K562 (cell line): ENCODE measurements around the gene SPDYE4. TPM values are rescaled to one million over a fixed set of nuclear protein-coding genes. Genes with fewer than 3 reads are reported as not detected.

ENCODE experiments used
- ATAC-seq: fragments of 200-7000 bp; cut with Tn5 transposase; 3 replicates; pipeline ENCODE4 v1.9.1; 2020; ENCODE audit warnings: moderate library complexity
- BruUV-seq: library from RNA; stranded (reverse); fragments of 400-500 nt; replicated peaks from 2 replicates; lab custom pipeline; 2021; lab: Mats Ljungman, UMichigan
- CTCF ChIA-PET: fragments of 300-600 bp; formaldehyde crosslinking; extraction: SDS; loops from one replicate; lab custom pipeline; 2021; ENCODE audit warnings: low intra/inter-chr PET ratio; lab: Yijun Ruan, JAX
- POLR2A ChIA-PET: fragments of 300-600, 350-650 bp; sonication (Branson Sonifier 250); formaldehyde crosslinking; extraction: SDS; loops from one replicate; lab custom pipeline; 2021; ENCODE audit warnings: antibody characterized with exemption, inconsistent platforms; lab: Yijun Ruan, JAX
- DNase-seq, 4 experiments: peaks; one replicate each; pipeline versions ENCODE4 v3.0.0 to v3.0.0-alpha.2; 2011 to 2018; ENCODE audit warnings: low spot score in 3 of 4, mixed read lengths in 3 of 4; ENCODE audit errors: extremely low read depth in 1 of 4
- FAIRE-seq: peaks from 2 replicates; lab custom pipeline; 2011; peaks lifted over from hg19 to GRCh38; lab: Jason Lieb, UNC
- H2AFZ ChIP-seq: 2 replicates; pipeline ENCODE4 v1.6.0; 2011; ENCODE audit warnings: low read depth, low read length, control low read depth, inconsistent platforms
- H3K27ac ChIP-seq: fragments of 200-600 bp; 3 replicates; pipeline ENCODE4 v1.8.0; 2011; ENCODE audit warnings: low read depth, mild to moderate bottlenecking, control low read depth, inconsistent platforms, low read length, moderate library complexity, mixed read lengths; ENCODE audit errors: extremely low read depth
- H3K27me3 ChIP-seq, 2 experiments: fragments of 300-600 bp in 1 of 2; 2 replicates in 1 of 2; 3 replicates in 1 of 2; pipeline versions ENCODE4 v1.6.0 to v1.8.0; 2011; ENCODE audit warnings: inconsistent platforms in 2 of 2, low read length in 2 of 2, mild to moderate bottlenecking in 1 of 2, mixed read lengths in 1 of 2, moderate library complexity in 1 of 2; ENCODE audit not compliant: control insufficient read depth in 2 of 2, insufficient read depth in 2 of 2
- H3K36me3 ChIP-seq: fragments of 300-600 bp; 3 replicates; pipeline ENCODE4 v1.8.0; 2011; ENCODE audit warnings: mild to moderate bottlenecking, low read length, inconsistent platforms; ENCODE audit not compliant: control insufficient read depth, insufficient read depth
- H3K4me1 ChIP-seq, 2 experiments: fragments of 200-600 bp in 1 of 2; replicated peaks in 1 of 2; 2 replicates in 1 of 2; 3 replicates in 1 of 2; pipeline versions ENCODE4 v1.5.1 to v1.8.0; 2011; ENCODE audit warnings: inconsistent platforms in 2 of 2, low read length in 2 of 2, mild to moderate bottlenecking in 1 of 2, mixed read lengths in 1 of 2, moderate library complexity in 1 of 2; ENCODE audit not compliant: control insufficient read depth in 2 of 2, insufficient read depth in 2 of 2
- H3K4me2 ChIP-seq: 2 replicates; pipeline ENCODE4 v1.6.1; 2011; ENCODE audit warnings: low read length, control low read depth, inconsistent platforms, mixed read lengths; ENCODE audit not compliant: insufficient read depth
- H3K4me3 ChIP-seq: fragments of 200-600 bp; sonication (generic), shearing (Covaris generic); 2 replicates; pipeline ENCODE4 v1.5.1; 2016; ENCODE audit warnings: control low read depth, inconsistent platforms
- H3K79me2 ChIP-seq: fragments of 200-600 bp; 3 replicates; pipeline ENCODE4 v1.8.0; 2011; ENCODE audit warnings: low read length, inconsistent platforms; ENCODE audit not compliant: control insufficient read depth, insufficient read depth
- H3K9ac ChIP-seq, 2 experiments: 2 replicates each; pipeline versions ENCODE4 v1.6.0 to v1.6.1; 2011; ENCODE audit warnings: low read depth in 2 of 2, low read length in 2 of 2, control low read depth in 1 of 2, inconsistent platforms in 1 of 2, mild to moderate bottlenecking in 1 of 2, mixed read lengths in 1 of 2; ENCODE audit not compliant: insufficient read depth in 1 of 2
- H3K9me1 ChIP-seq: one replicate; pipeline ENCODE4 v1.6.0; 2011; ENCODE audit warnings: inconsistent platforms, mild to moderate bottlenecking, low read length, moderate library complexity; ENCODE audit not compliant: control insufficient read depth, insufficient read depth
- H3K9me3 ChIP-seq: replicated peaks from 2 replicates; pipeline ENCODE4 v1.5.1; 2011; ENCODE audit warnings: low read depth, low read length, inconsistent platforms; ENCODE audit not compliant: control insufficient read depth, insufficient read depth
- H4K20me1 ChIP-seq: replicated peaks from 2 replicates; pipeline ENCODE4 v1.6.1; 2011; ENCODE audit warnings: low read length, inconsistent platforms, mixed read lengths; ENCODE audit not compliant: control insufficient read depth, insufficient read depth
- BRF1 ChIP-seq: IDR thresholded peaks from 3 replicates; pipeline ENCODE4 v1.6.1; 2011; ENCODE audit warnings: borderline replicate concordance, mild to moderate bottlenecking; ENCODE audit not compliant: insufficient read length; ENCODE audit errors: extremely low read depth
- HMG20A ChIP-seq: fragments of 450-650 bp; formaldehyde crosslinking; conservative IDR thresholded peaks from 2 replicates; pipeline ENCODE4 v1.4.0; 2020; ENCODE audit warnings: mild to moderate bottlenecking, mixed read lengths
- JUN ChIP-seq, 2 experiments: sonication (generic) in 1 of 2; formaldehyde crosslinking in 1 of 2; IDR thresholded peaks; 2 replicates each; pipeline versions ENCODE4 v1.6.1 to v1.8.0; 2012 to 2022; ENCODE audit warnings: borderline replicate concordance in 2 of 2, mild to moderate bottlenecking in 2 of 2, improper control_type of control experiment in 1 of 2, low read depth in 1 of 2, low read length in 1 of 2, missing genetic modification reagents in 1 of 2
- MED1 ChIP-seq: sonication (generic); formaldehyde crosslinking; IDR thresholded peaks from 2 replicates; pipeline ENCODE4 v1.8.1; 2023; ENCODE audit warnings: missing genetic modification reagents, borderline replicate concordance
- NFE2 ChIP-seq: IDR thresholded peaks from 2 replicates; pipeline ENCODE4 v1.6.1; 2014; ENCODE audit warnings: antibody characterized with exemption, low read depth
- NFE2L1 ChIP-seq: fragments of 450-650 bp; IDR thresholded peaks from 2 replicates; pipeline ENCODE4 v1.6.1; 2016; ENCODE audit warnings: missing genetic modification characterization, low read depth, mild to moderate bottlenecking, missing compliant biosample characterization, moderate library complexity, borderline replicate concordance
- SRSF9 ChIP-seq: fragments of 200-400 bp; formaldehyde crosslinking; IDR thresholded peaks from 2 replicates; pipeline ENCODE4 v1.6.1; 2017; ENCODE audit warnings: low read depth, low read length, borderline replicate concordance
- TFAM ChIP-seq: fragments of 250-450 bp; sonication (Bioruptor Pico); conservative IDR thresholded peaks from 2 replicates; pipeline ENCODE4 v1.5.0; 2021; ENCODE audit warnings: mild to moderate bottlenecking, moderate library complexity
- ZNF263 ChIP-seq: sonication (generic); formaldehyde crosslinking; IDR thresholded peaks from 2 replicates; pipeline ENCODE4 v1.8.0; 2022; ENCODE audit warnings: mild to moderate bottlenecking, missing genetic modification reagents, borderline replicate concordance
- ZNF445 ChIP-seq: fragments of 250-450 bp; sonication (Bioruptor Pico); IDR thresholded peaks from 2 replicates; pipeline ENCODE4 v1.4.0; 2020; ENCODE audit warnings: low read depth, mild to moderate bottlenecking, moderate library complexity
- ZNF699 ChIP-seq: fragments of 250-450 bp; sonication (Bioruptor Pico); IDR thresholded peaks from 2 replicates; pipeline ENCODE4 v1.8.0; 2021; ENCODE audit warnings: mild to moderate bottlenecking, moderate library complexity; ENCODE audit not compliant: insufficient replicate concordance
- WGBS: fragments of 100-300 bp; shearing (Covaris generic); methylation state at CpG from one replicate; pipeline ENCODE4 v1.1.6; 2016; ENCODE audit warnings: low coverage, mixed read lengths; ENCODE audit not compliant: insufficient coverage; ENCODE audit errors: missing lambda C conversion rate; 5-methylcytosine and 5-hydroxymethylcytosine counted together
- in situ Hi-C: fragments of 300-500 bp; cut with MboI; formaldehyde crosslinking; loops from 4 replicates; pipeline ENCODE4 v1.15.0; 2018; ENCODE audit warnings: inconsistent platforms, mixed read lengths
- intact Hi-C: fragments of 100-400 bp; cut with micrococcal nuclease; formaldehyde crosslinking; loops from 2 replicates; pipeline ENCODE4 v1.14.2; 2022
- polyA plus RNA-seq, 8 experiments: library from polyadenylated mRNA; depleted of rRNA in 4 of 8; stranded (reverse) in 5 of 8; unstranded in 3 of 8; fragments of >200 nt; fragmentation: Nextera tagmentation in 2 of 8; fragmentation: Illumina TruSeq in 1 of 8; extraction: Ambion mirVana in 2 of 8; extraction: Trizol in 1 of 8; gene quantifications; 2 replicates each; pipeline versions ENCODE4 v1.2.1 to v1.2.3, GENCODE V29; 2011 to 2014; ENCODE audit warnings: inconsistent platforms in 1 of 8, missing spikeins in 1 of 8
- total RNA-seq, 7 experiments: library from RNA; depleted of rRNA in 6 of 7; stranded (reverse); fragments of >200 nt in 6 of 7; fragmentation: Illumina TruSeq in 2 of 7; extraction: Trizol in 2 of 7; gene quantifications; 2 replicates each; pipeline versions ENCODE4 v1.2.1 to v1.2.3, GENCODE V29; 2011 to 2021; ENCODE audit warnings: low replicate concordance in 1 of 7
- TF ChIP-seq, protein P1 (sequence below): fragments of 250-450 bp; sonication (Bioruptor Pico); IDR thresholded peaks from 2 replicates; pipeline ENCODE4 v1.5.0; 2021
- TF ChIP-seq, protein P2 (sequence below): fragments of 250-450 bp; sonication (Bioruptor Pico); IDR thresholded peaks from 2 replicates; pipeline ENCODE4 v1.8.0; 2021; ENCODE audit warnings: moderate library complexity, mild to moderate bottlenecking, inconsistent platforms
- TF ChIP-seq, protein P3 (sequence below): fragments of 450-650 bp; conservative IDR thresholded peaks from 2 replicates; pipeline ENCODE4 v1.6.1; 2016; ENCODE audit warnings: missing genetic modification characterization, low read depth, mild to moderate bottlenecking, missing compliant biosample characterization, moderate library complexity

SPDYE4 gene
- total and polyA plus RNA-seq, 9 of the 15 experiments (the other 6 are each of a cell fraction or from before 2014, with no cell fraction given), result not detected

DNA sequence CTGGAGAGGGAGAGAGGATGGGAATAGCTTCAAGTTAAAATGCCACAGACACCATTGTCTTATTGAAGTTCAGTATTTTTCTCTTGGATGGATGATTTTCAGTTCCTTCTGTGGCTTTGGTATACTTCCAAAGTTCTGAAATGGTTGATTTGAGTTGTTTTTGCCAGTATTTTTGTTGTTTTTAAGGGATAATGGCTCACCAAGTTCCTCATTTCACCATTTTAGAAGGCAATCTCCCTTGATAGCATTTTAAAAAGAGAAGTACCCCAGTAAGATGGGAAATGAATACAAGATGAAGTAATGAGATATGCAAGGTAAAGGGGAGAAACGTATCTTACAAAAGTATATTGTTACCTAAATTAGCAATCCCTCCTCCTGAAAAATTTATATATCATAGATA lies 18.5 kb upstream of the SPDYE4 start:
- 0% methylated on average over 1 of the region's 1 CpG for WGBS
- ChIA-PET POLR2A (no interaction called here), CTCF (no interaction called here)
- TF ChIP-seq, protein P1, sequence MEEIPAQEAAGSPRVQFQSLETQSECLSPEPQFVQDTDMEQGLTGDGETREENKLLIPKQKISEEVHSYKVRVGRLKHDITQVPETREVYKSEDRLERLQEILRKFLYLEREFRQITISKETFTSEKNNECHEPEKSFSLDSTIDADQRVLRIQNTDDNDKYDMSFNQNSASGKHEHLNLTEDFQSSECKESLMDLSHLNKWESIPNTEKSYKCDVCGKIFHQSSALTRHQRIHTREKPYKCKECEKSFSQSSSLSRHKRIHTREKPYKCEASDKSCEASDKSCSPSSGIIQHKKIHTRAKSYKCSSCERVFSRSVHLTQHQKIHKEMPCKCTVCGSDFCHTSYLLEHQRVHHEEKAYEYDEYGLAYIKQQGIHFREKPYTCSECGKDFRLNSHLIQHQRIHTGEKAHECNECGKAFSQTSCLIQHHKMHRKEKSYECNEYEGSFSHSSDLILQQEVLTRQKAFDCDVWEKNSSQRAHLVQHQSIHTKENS (CRISPR knock-in tag), result no peak
- TF ChIP-seq NFE2 (no peak), ZNF445 (no peak), MED1 (CRISPR knock-in tag) (no peak), NFE2L1 (tag) (no peak), JUN (IDR thresholded peaks at IDR 0.05; ENCODE audit: borderline replicate concordance, low read depth, low read length) (no peak), JUN (CRISPR knock-in tag; IDR thresholded peaks at IDR 0.05; ENCODE audit: borderline replicate concordance) (no peak), TFAM (CRISPR knock-in tag) (no peak), ZNF699 (CRISPR knock-in tag) (no peak), ZNF263 (no peak), HMG20A (CRISPR knock-in tag) (no peak), SRSF9 (no peak), BRF1 (no peak)
- TF ChIP-seq, protein P2, sequence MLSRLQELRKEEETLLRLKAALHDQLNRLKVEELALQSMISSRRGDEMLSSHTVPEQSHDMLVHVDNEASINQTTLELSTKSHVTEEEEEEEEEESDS (CRISPR knock-in tag), result no peak
- TF ChIP-seq, protein P3, sequence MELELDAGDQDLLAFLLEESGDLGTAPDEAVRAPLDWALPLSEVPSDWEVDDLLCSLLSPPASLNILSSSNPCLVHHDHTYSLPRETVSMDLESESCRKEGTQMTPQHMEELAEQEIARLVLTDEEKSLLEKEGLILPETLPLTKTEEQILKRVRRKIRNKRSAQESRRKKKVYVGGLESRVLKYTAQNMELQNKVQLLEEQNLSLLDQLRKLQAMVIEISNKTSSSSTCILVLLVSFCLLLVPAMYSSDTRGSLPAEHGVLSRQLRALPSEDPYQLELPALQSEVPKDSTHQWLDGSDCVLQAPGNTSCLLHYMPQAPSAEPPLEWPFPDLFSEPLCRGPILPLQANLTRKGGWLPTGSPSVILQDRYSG (tag), result no peak
- intact Hi-C loops, result no loop called here
- Histone ChIP-seq H3K9me3 (no peaks in the 10 kb centered on the region), H3K27me3 (0 out of 5 replicates have a peak, but pooled peaks cover 0 to 2% of the 10 kb centered on the region in 2 experiments), H3K9ac (no peak overlapping the region), H3K9me1 (no peaks in the 10 kb centered on the region), H2AFZ (no peak overlapping the region), H3K4me3 (no peak overlapping the region), H3K79me2 (no peaks in the 10 kb centered on the region), H3K27ac (no peak overlapping the region), H3K36me3 (no peaks in the 10 kb centered on the region), H3K4me2 (no peak overlapping the region), H4K20me1 (no peaks in the 10 kb centered on the region), H3K4me1 (no peaks in the 10 kb centered on the region)
- no peak for FAIRE-seq
- BruUV-seq, result no TSS peak
- no peak for DNase-seq
- in situ Hi-C loops, result loop anchor here (25.0 kb wide), 1 partner anchor 715 kb away; no protein-coding TSS in a partner anchor
- no peak for ATAC-seq
